KOPT-K1 (cell line): ENCODE results near the gene ANXA6.
"Not testable (repeated sequence)": the region's sequence is repeated elsewhere in the genome, so short reads cannot be mapped to it uniquely, and the experiment has no call there.

Source experiments
- H3K27ac ChIP-seq: fragments of 200-600 bp; sonication (generic); 2 replicates; pipeline ENCODE4 v1.5.1; 2016; ENCODE audit warnings: antibody characterized with exemption, mild to moderate bottlenecking, low read depth, low read length; ENCODE audit not compliant: poor library complexity, severe bottlenecking
- H3K36me3 ChIP-seq: fragments of 200-600 bp; sonication (generic); 2 replicates; pipeline ENCODE4 v1.5.1; 2017; ENCODE audit warnings: antibody characterized with exemption, mild to moderate bottlenecking, low read length, moderate library complexity; ENCODE audit not compliant: insufficient read depth
- H3K9me3 ChIP-seq: fragments of 200-600 bp; sonication (generic); 2 replicates; pipeline ENCODE4 v1.5.1; 2017; ENCODE audit warnings: antibody characterized with exemption, low read length, mild to moderate bottlenecking; ENCODE audit not compliant: insufficient read depth, poor library complexity, severe bottlenecking

Gene ANXA6

DNA sequence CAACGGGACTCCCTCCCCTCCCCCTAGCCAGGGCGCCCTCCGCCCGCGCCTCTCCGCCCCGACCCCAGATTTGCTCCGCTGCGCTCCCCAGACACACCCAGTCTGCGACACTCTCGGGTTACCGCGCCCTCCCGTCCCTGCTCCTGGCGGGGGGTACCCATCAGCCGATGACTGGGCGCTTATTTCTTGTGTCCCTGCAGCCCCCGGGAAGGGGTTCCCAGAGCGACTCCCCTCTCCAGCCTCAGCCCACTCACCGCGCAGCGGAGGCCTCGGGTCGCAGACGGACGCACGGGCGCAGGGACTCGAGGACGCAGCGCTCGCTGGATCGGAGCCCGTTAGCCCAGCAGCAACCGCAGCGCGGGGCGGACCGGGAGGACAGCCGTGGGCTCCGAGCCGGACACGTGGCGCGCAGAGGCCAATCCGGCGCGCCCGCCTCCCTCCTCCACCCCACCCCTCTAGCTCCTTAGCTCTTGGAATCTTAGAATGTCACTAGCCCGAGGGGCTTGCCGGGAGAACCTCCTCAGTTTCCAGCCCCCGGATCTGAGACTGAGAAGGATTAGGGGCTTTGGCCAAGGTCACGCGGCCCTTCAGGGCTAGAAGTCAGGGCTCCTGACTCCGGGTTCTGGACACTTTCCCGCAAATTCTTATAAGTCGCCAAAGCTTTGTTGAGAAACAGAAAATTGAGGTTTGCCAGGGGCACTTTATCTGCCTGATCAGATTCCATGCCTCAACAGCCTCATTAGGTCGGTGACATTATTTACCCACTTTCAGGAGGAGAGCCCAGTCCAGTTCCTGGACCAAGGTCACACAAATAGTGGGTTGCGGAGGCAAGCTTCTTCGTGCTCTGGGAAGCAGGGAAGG, at the start of gene ANXA6:
Gene ANXA6 (minus strand): TSS at position 354 of the 861 bp plus-strand sequence. CDS start 9,878 bp downstream, outside the sequence.
- Histone ChIP-seq H3K36me3 (0 out of 2 replicates have a peak, but pooled peaks cover 4% of the 10 kb centered on the region), H3K27ac (peak within 1 kb of the TSS; percentile 89), H3K9me3 (no peaks in the 10 kb centered on the region)

DNA sequence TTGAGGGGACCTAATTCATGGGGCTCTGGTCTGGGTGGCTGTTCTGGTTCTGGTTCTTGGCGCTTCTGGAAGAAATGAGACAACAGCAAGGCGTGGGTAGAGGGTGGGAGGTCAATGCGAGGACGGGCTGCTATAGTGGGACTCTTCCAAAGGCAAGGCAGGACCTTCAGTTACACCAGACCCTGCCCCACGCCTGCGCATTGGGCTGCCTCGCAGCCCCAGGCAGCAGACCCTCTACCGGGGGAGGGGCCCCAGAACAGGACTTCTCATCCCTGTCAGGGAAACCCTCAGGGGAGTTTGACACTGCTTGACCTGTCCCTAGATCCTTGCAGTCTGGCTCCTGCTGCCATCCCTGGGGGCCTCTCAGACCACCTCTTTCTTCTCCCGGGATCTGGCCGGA, 47.8 kb upstream of the ANXA6 start:
- peaks cover 18% of the 10 kb centered on the region for H3K36me3 ChIP-seq

DNA sequence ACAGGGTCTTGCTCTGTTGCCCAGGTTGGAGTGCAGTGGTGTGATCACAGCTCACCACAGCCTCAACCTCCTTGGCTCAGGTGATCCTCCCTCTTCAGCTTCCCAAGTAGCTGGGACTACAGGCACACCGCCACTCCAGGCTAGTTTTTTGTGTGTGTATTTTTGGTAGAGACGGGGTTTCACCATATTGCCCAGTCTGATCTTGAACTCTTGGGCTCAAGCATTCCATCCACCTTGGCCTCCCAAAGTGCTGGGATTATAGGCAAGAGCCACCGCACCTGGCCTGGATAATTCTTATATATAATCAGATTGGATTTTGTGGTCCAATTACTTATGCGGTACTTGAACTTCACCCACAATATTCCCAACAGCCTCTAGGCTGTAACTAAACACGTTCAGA, 46.5 kb upstream of the ANXA6 start:
- Histone ChIP-seq H3K36me3 (peaks cover 30% of the 10 kb centered on the region), H3K9me3 (no peaks in the 10 kb centered on the region), H3K27ac (no peak overlapping the region)

More for the DNA sequence above, 47.8 kb upstream of the ANXA6 start:
- peak overlapping the region; percentile 55 for H3K27ac ChIP-seq
- H3K9me3 ChIP-seq, result no peaks in the 10 kb centered on the region

DNA sequence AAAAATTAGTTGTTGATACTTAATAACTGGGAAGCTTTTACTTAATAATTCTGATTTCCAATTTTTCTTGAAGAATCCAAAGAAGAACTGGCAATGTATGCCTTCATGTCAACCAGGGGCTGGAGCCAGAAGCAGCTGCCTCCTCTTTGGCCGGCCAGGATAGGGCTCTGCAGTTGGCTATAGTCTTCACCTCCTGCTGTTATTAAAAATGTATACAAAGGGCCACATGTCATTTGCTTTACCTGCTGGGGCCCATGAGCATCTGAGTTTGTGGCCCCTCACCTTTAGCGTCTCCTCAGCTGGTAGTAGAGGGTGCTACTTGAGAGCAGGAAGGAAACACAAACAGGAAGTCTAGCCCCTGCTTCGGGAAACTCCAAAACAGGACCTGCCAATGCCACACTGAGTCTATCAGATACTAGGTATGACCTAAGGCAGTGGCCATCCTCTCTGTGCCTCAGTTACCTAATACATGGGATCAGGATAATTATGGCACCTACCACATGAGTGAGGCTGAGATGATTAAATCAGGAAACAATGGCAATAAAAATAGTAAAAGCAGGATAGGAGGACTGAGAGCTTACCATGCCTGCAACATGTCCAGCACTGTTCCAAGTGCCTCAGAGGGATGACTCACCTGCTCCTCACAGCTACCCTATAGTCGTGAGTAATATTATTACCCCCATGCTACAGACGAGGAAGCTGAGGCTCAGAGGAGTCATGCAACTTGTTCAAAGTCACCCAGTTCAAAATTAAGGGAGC, 45.0 kb upstream of the ANXA6 start:
- Histone ChIP-seq H3K9me3 (no peaks in the 10 kb centered on the region), H3K27ac (peak overlapping the region; percentile 56), H3K36me3 (peaks cover 39% of the 10 kb centered on the region)

DNA sequence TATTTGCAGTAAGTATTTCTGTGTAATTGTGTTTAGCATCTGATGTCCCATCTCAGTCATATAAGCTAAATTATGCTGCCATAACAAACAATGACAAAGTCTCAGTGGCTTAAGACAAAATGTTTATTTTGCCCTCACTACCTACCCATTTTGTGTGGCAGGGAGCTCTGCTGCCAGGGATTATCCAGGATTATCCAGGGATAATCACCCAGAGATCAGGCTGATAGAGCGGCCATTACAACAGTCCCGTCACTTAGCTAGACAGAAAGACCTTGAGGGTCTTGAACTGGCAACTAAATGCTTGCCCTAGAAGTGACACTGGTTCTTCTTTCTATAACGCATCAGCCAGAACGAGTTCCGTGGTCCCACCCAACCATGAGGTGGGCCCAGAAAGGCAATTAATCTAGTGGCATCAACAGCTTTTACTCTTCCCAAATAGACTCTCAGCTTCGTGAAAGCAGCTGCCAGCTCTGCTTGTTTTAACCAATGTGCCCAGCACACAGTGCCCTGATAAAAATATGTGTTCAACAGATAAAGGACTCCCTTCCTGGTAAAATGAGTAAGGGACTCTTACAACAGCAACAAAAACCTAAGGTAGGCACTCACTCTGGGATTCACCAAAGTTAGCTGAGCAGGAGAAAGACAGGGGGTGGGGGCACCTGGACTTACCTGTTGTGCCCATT, 43.5 kb upstream of the ANXA6 start:
- H3K27ac ChIP-seq, result no peak overlapping the region
- H3K9me3 ChIP-seq, result no peaks in the 10 kb centered on the region
- H3K36me3 ChIP-seq, result peaks cover 39% of the 10 kb centered on the region

DNA sequence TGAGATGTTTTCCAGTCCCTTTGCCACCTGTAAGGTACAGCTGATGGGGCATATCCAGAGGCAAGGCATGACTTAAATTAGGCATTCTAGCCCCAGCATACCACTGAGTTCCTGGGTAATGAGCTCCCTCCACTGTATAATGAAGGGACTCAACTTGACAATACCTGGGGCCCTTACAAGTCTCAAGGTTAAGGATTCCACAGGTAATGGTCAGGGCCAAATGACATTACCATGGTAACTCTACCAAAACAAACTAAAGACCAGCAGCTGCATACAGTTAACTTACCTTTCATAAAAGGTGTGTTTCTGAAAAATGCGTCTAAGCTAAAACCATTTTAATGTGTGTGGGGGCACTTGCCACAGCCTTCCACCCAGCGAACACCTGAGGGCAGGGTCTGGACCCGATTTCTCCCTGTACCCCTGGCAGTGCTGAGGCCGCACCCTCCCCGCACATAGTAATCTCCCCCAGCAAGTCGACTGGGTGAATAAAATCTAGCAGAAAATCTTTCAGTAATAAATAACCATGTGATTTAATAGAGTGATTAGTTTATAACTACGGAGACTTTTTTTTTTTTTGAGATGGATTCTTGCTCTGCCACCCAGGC, 42.1 kb upstream of the ANXA6 start:
- Histone ChIP-seq H3K27ac (no peak overlapping the region), H3K36me3 (peaks cover 39% of the 10 kb centered on the region), H3K9me3 (no peaks in the 10 kb centered on the region)

DNA sequence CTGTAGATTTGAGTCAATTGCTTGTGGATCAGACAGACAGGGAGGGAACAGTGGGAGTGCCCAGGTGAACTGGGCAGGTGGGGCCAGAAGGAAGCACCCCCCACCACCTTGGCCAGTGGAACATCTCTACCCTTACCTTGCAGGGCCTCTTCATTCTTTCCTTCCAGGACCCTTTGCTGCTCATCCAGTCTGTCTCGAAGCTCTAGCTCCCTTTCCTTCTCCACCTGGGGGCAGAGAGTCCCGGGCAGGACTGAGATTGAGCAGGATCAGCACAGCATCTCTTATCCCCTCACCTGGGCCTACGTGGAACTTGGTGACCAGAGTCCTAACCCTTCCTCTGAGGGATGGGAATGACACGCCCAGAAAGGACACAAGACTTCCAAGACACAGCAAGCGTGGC, 41.3 kb upstream of the ANXA6 start:
- Histone ChIP-seq H3K36me3 (peaks cover 42% of the 10 kb centered on the region), H3K27ac (no peak overlapping the region), H3K9me3 (no peaks in the 10 kb centered on the region)

DNA sequence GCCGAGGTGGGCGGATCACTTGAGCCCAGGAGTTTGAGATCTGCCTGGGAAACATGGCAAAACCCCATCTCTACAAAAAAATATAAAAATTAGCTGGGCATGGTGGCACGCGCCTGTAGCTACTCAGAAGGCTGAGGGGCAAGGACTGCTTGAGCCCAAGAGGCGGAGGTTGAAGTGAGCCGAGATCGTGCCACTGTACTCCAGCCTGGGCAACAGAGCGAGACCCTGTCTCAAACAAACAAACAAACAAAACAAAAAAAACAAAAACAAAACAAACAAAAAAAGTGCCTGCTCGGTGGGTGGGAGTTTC, 39.7 kb upstream of the ANXA6 start:
- H3K36me3 ChIP-seq, result peaks cover 48% of the 10 kb centered on the region
- H3K27ac ChIP-seq, result peak overlapping the region; percentile 61
- H3K9me3 ChIP-seq, result not testable (repeated sequence)

DNA sequence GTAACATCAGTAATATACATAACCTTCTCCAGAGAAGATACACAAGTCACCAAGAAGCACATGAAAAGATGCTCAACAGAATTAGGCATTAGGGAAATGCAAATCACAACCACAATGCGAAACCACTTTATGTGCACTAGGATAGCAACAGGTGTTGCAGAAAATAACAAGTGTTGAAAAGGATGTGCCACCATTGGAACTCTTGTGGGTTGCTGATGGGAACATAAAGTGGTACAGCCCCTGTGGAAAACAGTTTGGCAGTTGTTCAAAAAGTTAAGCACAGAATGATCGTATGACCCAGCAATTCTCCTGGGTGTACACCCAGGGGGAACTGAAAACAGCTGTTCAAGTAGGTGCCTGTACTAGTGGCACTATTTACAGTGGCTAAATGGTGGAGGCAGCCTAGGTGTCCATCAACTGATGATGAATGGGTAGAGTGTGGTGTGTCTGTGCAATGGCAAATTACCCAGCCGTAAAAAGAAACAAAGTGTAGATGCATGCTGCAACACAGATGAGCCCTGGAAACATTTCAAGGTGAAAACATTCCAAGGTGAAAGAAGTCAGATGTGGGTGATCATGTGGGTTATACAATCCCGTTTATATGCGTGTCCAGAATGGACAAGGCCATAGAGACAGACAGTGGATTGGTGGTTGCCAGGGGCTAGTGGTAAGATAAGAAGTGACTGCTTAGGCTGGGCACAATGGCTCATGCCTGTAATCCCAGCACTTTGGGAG, 39.1 kb upstream of the ANXA6 start:
- H3K9me3 ChIP-seq, result peaks cover 15% of the 10 kb centered on the region
- peak overlapping the region; percentile 61 for H3K27ac ChIP-seq
- peaks cover 52% of the 10 kb centered on the region for H3K36me3 ChIP-seq

DNA sequence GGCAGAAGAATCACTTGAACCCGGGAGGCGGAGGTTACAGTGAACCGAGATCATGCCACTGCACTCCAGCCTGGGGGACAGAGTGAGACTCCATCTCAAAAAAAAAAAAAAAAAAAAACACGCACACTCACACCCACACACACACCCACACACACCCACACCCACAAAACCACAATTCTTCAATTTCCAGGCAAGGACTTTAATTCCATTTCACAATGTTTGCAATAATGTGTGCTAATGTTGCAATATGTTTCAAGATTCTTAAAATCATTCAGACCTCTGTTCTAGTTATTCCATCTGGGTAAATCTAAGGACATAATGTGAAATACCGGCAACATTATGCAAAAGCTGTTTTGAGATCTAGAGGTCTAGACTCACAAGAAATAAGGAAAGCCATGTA, 38.0 kb upstream of the ANXA6 start:
- H3K27ac ChIP-seq, result peak overlapping the region; percentile 38
- peaks cover 50% of the 10 kb centered on the region for H3K36me3 ChIP-seq
- peaks cover 26% of the 10 kb centered on the region for H3K9me3 ChIP-seq

DNA sequence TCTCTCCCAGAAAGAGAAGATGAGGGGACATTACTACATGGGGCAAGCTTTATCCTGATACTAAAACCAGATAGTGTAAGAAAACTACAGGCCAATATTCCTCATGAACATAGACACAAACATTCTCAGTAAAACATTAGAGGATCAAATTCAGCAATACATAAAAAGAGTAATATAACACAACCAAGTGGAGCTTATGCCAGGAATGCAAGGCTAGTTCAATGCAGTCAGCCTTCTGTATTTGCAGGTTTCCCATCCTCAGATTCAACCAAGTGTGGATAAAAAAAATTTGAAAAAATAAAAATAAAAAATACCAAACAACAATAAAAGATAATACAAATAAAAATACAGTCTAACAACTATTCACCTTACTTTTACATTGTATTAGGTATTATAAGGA, 35.0 kb upstream of the ANXA6 start:
- peaks cover 47% of the 10 kb centered on the region for H3K9me3 ChIP-seq
- H3K36me3 ChIP-seq, result peaks cover 45% of the 10 kb centered on the region
- no peak overlapping the region for H3K27ac ChIP-seq

DNA sequence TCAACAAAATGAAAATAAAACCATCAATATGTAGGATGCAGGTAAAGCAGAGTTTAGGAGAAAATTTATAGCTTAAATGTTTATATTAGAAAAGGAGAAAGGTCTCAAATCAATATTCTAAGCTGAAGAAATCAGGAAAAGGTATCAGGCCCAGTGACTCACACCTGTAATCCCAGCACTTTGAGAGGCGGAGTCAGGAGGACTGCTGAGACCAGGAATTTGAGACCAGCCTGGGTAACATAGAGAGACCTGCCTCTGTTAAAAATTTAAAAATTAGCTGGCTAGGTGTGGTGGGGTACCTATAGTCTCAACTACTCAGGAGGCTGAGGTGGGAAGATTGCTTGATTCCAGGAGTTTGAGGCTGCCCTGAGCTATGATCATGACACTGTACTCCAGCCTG, 34.1 kb upstream of the ANXA6 start:
- H3K36me3 ChIP-seq, result peaks cover 52% of the 10 kb centered on the region
- H3K27ac ChIP-seq, result no peak overlapping the region

DNA sequence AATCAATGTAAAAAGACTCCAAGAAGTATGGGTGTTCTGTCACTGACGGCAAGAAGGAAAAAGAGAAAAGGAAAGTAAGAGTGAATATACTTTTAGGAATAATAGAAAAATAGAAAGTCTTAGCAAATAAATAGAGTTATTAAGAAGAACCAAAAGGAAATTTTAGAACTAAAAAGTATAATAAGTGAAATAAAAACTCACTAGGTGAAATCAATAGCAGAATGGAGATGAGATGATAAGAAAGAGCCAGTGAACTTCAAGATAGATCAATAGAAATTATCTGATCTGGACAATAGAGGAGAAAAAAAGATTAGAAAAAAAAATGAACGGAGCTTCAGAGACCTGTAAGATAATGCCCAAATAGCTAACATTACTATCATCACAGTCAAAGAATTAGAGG, 31.6 kb upstream of the ANXA6 start:
- peaks cover 74% of the 10 kb centered on the region for H3K36me3 ChIP-seq
- H3K9me3 ChIP-seq, result peaks cover 47% of the 10 kb centered on the region
- no peak overlapping the region for H3K27ac ChIP-seq

More for the DNA sequence above, 34.1 kb upstream of the ANXA6 start:
- peaks cover 47% of the 10 kb centered on the region for H3K9me3 ChIP-seq

DNA sequence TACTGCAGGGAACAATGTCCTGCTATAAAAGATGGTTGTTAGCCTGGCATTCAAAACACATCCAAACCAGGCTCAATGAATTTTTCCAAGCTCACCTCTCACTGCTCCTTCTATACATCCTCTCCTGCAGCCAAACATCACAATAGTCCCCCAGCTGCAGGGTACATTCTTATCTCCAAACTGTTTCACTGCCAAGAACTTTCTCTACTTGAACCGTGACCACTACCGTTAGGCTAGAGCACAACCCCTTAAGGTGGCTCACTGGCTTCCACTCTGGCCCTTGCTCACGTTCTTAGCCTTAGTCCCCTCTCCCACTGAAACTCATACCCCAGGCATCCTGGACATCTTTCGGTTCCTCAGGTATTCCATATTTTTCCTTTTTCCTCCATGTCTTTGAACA, 29.0 kb upstream of the ANXA6 start:
- Histone ChIP-seq H3K9me3 (peaks cover 30% of the 10 kb centered on the region), H3K36me3 (peaks cover 78% of the 10 kb centered on the region), H3K27ac (no peak overlapping the region)
